Psoas muscle (tissue), 8 donors: Measurements from ENCODE around the gene DENND1A. TPM values are rescaled to one million over a fixed set of nuclear protein-coding genes. Genes with fewer than 3 reads are reported as not detected.
A peak's percentile ranks its signal among the peaks of the same experiment; 100 is the strongest.

Source experiments
- ATAC-seq, 4 donors: fragments of 200-7000 bp; cut with Tn5 transposase; one replicate each; pipeline ENCODE4 v1.9.1; 2020; ENCODE audit warnings: moderate library complexity in 3 of 4, mild to moderate bottlenecking in 2 of 4
- DNase-seq, 2 donors: peaks; one replicate each; pipeline ENCODE4 v3.0.0-alpha.2; 2020
- H3K27ac ChIP-seq: fragments of 200-600 bp; one replicate; pipeline ENCODE4 v1.8.0; 2022
- H3K27me3 ChIP-seq, 3 donors: fragments of 200-600 bp in 1 of 3; one replicate each; pipeline versions ENCODE4 v1.6.1 to v1.8.0; 2013 to 2022; ENCODE audit warnings: low read length in 2 of 3, mild to moderate bottlenecking in 2 of 3, moderate library complexity in 1 of 3; ENCODE audit not compliant: insufficient read depth in 3 of 3
- H3K36me3 ChIP-seq, 2 donors: fragments of 200-600 bp in 1 of 2; one replicate each; pipeline versions ENCODE4 v1.6.1 to v1.8.0; 2013 to 2022; ENCODE audit warnings: low read depth in 1 of 2, mild to moderate bottlenecking in 1 of 2, moderate library complexity in 1 of 2; ENCODE audit not compliant: insufficient read depth in 1 of 2
- H3K4me1 ChIP-seq: fragments of 200-600 bp; one replicate; pipeline ENCODE4 v1.8.0; 2022
- H3K4me3 ChIP-seq: fragments of 200-600 bp; one replicate; pipeline ENCODE4 v1.8.0; 2022; ENCODE audit warnings: mild to moderate bottlenecking
- H3K9me3 ChIP-seq: fragments of 200-600 bp; one replicate; pipeline ENCODE4 v1.8.0; 2022
- CTCF ChIP-seq: fragments of 200-600 bp; IDR thresholded peaks from one replicate; pipeline ENCODE4 v1.8.0; 2022; ENCODE audit warnings: antibody characterized with exemption
- WGBS, 3 donors: extraction: QIAGEN DNeasy Blood & Tissue Kit; methylation state at CpG; one replicate each; pipeline versions ENCODE4 v1.1.6 to v1.1.7; 2013; 5-methylcytosine and 5-hydroxymethylcytosine counted together
- intact Hi-C, 2 donors: fragments of 100-400 bp; cut with DNase I; formaldehyde crosslinking; loops; one replicate each; pipeline versions ENCODE4 v1.11.0 to v1.14.2; 2022
- polyA plus RNA-seq, 3 donors: library from polyadenylated mRNA; stranded (reverse); fragments of 200-250 nt; gene quantifications; one replicate each; pipeline ENCODE4 v1.2.3, GENCODE V29; 2013
- total RNA-seq, 4 donors: library from RNA; stranded (reverse); fragmentation: NEBNext Ultra II Directional in 2 of 4; extraction: Animal tissue kit (Norgen Biotek cat#: 25700) in 2 of 4; gene quantifications; one replicate each; pipeline versions ENCODE4 v1.2.1 to v1.2.4, GENCODE V29; 2021 to 2023
- donor health status: healthy with polysubstance abuse.
- donor health status: DM: no; HTN: no; CAD: no; lungs with moderate emphysema.
- donor health status: Bipolar disorder and iron deficiency.
- donor health status: healthy.
- donor health status: DM: yes; HTN: yes; CAD: no.
- donor health status: DM: no; HTN: no; CAD: no.
- donor health status: DM: no; HTN: no; CAD: no.
- donor health status: DM: yes; HTN: yes; CAD: no.

Gene DENND1A
- total and polyA plus RNA-seq, 7 donors, result 6.1 to 17.3 (median 13.9) TPM

GRCh38 chr9:123470121-123470782 lies 459.7 kb downstream of the DENND1A start:
- Histone ChIP-seq H3K4me1 (no peaks in the 10 kb centered on the region), H3K36me3 (no peaks in the 10 kb centered on the region), H3K9me3 (no peaks in the 10 kb centered on the region), H3K4me3 (no peak overlapping the region), H3K27me3 (no peaks in the 10 kb centered on the region), H3K27ac (no peak overlapping the region)
- TF ChIP-seq CTCF, result no peak
- intact Hi-C loops, result no loop called here
- WGBS, 3 donors, result 84 to 86% (median 84%) methylated on average over 15 of the region's 15 CpGs
- no peak for DNase-seq
- peak in 2 of 4 donors; percentile 30 to 48 for ATAC-seq

- 83 to 87% (median 86%) methylated on average over 13 of the region's 13 CpGs for WGBS, 3 donors
- Histone ChIP-seq H3K4me1 (no peaks in the 10 kb centered on the region), H3K27me3 (no peaks in the 10 kb centered on the region), H3K9me3 (no peaks in the 10 kb centered on the region), H3K27ac (no peak overlapping the region), H3K4me3 (no peak overlapping the region), H3K36me3 (no peaks in the 10 kb centered on the region)
- TF ChIP-seq CTCF, result no peak
- intact Hi-C loops, result no loop called here
- ATAC-seq, result no peak
- no peak for DNase-seq
Measured at GRCh38 chr9:123469282-123469681, 460.6 kb downstream of the DENND1A start.

GRCh38 chr9:123468541-123468940 lies 461.4 kb downstream of the DENND1A start:
- TF ChIP-seq CTCF, result no peak
- no peaks in the 10 kb centered on the region for H3K9me3 ChIP-seq
- ATAC-seq (no peak), DNase-seq (no peak)
- no peaks in the 10 kb centered on the region for H3K4me1 ChIP-seq
- 26 to 68% (median 38%) methylated on average over 5 of the region's 5 CpGs for WGBS, 3 donors
- H3K27ac ChIP-seq, result no peak overlapping the region
- H3K4me3 ChIP-seq, result no peak overlapping the region
- no peaks in the 10 kb centered on the region for H3K27me3 ChIP-seq
- intact Hi-C loops, result no loop called here
- no peaks in the 10 kb centered on the region for H3K36me3 ChIP-seq

GRCh38 chr9:123465304-123465703 lies 464.6 kb downstream of the DENND1A start:
- Histone ChIP-seq H3K9me3 (no peaks in the 10 kb centered on the region), H3K27ac (no peak overlapping the region), H3K4me1 (no peaks in the 10 kb centered on the region), H3K27me3 (no peaks in the 10 kb centered on the region), H3K36me3 (no peaks in the 10 kb centered on the region), H3K4me3 (no peak overlapping the region)
- ATAC-seq, result no peak
- intact Hi-C loops, result no loop called here
- no peak for TF ChIP-seq CTCF
- no peak for DNase-seq
- WGBS, 3 donors, result 79 to 89% (median 82%) methylated on average over 1 of the region's 1 CpG

GRCh38 chr9:123460091-123460490 lies 469.8 kb downstream of the DENND1A start:
- no peaks in the 10 kb centered on the region for H3K4me1 ChIP-seq
- TF ChIP-seq CTCF, result no peak
- H3K36me3 ChIP-seq, result peaks cover 0 to 13% of the 10 kb centered on the region in 2 donors
- intact Hi-C loops, result no loop called here
- no peaks in the 10 kb centered on the region for H3K27me3 ChIP-seq
- DNase-seq, result no peak
- no peak overlapping the region for H3K4me3 ChIP-seq
- no peak overlapping the region for H3K27ac ChIP-seq
- no peaks in the 10 kb centered on the region for H3K9me3 ChIP-seq
- 83 to 93% (median 89%) methylated on average over 2 of the region's 2 CpGs for WGBS, 3 donors
- no peak for ATAC-seq
